PC-9 (cell line): Measurements from ENCODE around the gene GALNT5.

ENCODE experiments used
- EZH2 ChIP-seq: fragments of 200-600 bp; sonication (generic); IDR thresholded peaks from 2 replicates; pipeline ENCODE4 v1.8.0; 2017; ENCODE audit warnings: antibody characterized with exemption, low read depth
- TF ChIP-seq, protein P1 (sequence below): fragments of 200-600 bp; sonication (generic); conservative IDR thresholded peaks from 2 replicates; pipeline ENCODE4 v1.6.1; 2017; ENCODE audit warnings: mixed run types, antibody characterized with exemption, mild to moderate bottlenecking, moderate library complexity

GRCh38 chr2:157307021-157307420, 49.5 kb downstream of the GALNT5 start:
- TF ChIP-seq, protein P1, sequence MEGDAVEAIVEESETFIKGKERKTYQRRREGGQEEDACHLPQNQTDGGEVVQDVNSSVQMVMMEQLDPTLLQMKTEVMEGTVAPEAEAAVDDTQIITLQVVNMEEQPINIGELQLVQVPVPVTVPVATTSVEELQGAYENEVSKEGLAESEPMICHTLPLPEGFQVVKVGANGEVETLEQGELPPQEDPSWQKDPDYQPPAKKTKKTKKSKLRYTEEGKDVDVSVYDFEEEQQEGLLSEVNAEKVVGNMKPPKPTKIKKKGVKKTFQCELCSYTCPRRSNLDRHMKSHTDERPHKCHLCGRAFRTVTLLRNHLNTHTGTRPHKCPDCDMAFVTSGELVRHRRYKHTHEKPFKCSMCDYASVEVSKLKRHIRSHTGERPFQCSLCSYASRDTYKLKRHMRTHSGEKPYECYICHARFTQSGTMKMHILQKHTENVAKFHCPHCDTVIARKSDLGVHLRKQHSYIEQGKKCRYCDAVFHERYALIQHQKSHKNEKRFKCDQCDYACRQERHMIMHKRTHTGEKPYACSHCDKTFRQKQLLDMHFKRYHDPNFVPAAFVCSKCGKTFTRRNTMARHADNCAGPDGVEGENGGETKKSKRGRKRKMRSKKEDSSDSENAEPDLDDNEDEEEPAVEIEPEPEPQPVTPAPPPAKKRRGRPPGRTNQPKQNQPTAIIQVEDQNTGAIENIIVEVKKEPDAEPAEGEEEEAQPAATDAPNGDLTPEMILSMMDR: peak; percentile 12; the same call in 1 of the 2 replicates
- no peak for TF ChIP-seq EZH2
